HCT116 (cell line): ENCODE data around the gene ARVCF. TPM values are rescaled to one million over a fixed set of nuclear protein-coding genes. Genes with fewer than 3 reads are reported as not detected.

Source experiments
- ATAC-seq: fragments of 200-7000 bp; cut with Tn5 transposase; 2 replicates; pipeline ENCODE4 v1.9.1; 2020; ENCODE audit warnings: mild to moderate bottlenecking, moderate library complexity
- BruUV-seq: library from RNA; stranded (reverse); fragments of 400-500 nt; replicated peaks from 2 replicates; lab custom pipeline; 2021; lab: Mats Ljungman, UMichigan
- CTCF ChIA-PET: fragments of 300-600 bp; sonication (Branson Sonifier 250); formaldehyde crosslinking; loops from one replicate; lab custom pipeline; 2021; ENCODE audit warnings: antibody characterized with exemption; lab: Charles Lee
- POLR2A ChIA-PET: fragments of 300-600, 350-600 bp; sonication (Branson Sonifier 250); formaldehyde crosslinking; loops from one replicate; lab custom pipeline; 2021; ENCODE audit warnings: antibody characterized with exemption; lab: Charles Lee
- RAD21 ChIA-PET, 2 experiments: fragments of 300-600 bp; sonication (Branson Sonifier 250); formaldehyde crosslinking; loops; one replicate each; lab custom pipeline; 2023; ENCODE audit warnings: low total read pairs in 2 of 2; ENCODE audit not compliant: uncharacterized antibody in 2 of 2, unreplicated experiment in 2 of 2, low non-redundant PET in 1 of 2; lab: Charles Lee
- DNase-seq: peaks from one replicate; pipeline ENCODE4 v3.0.0-alpha.2; 2010; ENCODE audit warnings: low read depth, low spot score
- H2AFZ ChIP-seq: fragments of 200-600 bp; shearing (Covaris generic), sonication (generic); 2 replicates; pipeline ENCODE4 v1.6.1; 2017; ENCODE audit warnings: low read depth, mixed run types, mixed read lengths, antibody characterized with exemption, low read length; ENCODE audit not compliant: poor library complexity, severe bottlenecking
- H3K27ac ChIP-seq: 2 replicates; pipeline ENCODE4 v1.5.1; 2012; ENCODE audit warnings: low read depth, low read length
- H3K27me3 ChIP-seq: fragments of 200-600 bp; sonication (generic); 2 replicates; pipeline ENCODE4 v1.6.1; 2016; ENCODE audit warnings: mixed run types, low read length, mixed read lengths; ENCODE audit not compliant: insufficient read depth
- H3K36me3 ChIP-seq, 2 experiments: fragments of 200-500 bp in 1 of 2; fragments of 200-600 bp in 1 of 2; sonication (Bioruptor generic) in 1 of 2; sonication (generic) in 1 of 2; 2 replicates each; pipeline versions ENCODE4 v1.5.1 to v1.6.1; 2014 to 2016; ENCODE audit warnings: low read length in 2 of 2, inconsistent platforms in 1 of 2, mixed read lengths in 1 of 2, mixed run types in 1 of 2; ENCODE audit not compliant: insufficient read depth in 2 of 2, control insufficient read depth in 1 of 2
- H3K4me1 ChIP-seq, 2 experiments: fragments of 200-600 bp in 1 of 2; sonication (generic) in 1 of 2; 2 replicates each; pipeline versions ENCODE4 v1.5.1 to v1.6.1; 2012 to 2017; ENCODE audit warnings: low read length in 2 of 2, inconsistent platforms in 1 of 2, mild to moderate bottlenecking in 1 of 2, mixed read lengths in 1 of 2, mixed run types in 1 of 2, moderate library complexity in 1 of 2; ENCODE audit not compliant: insufficient read depth in 2 of 2, control insufficient read depth in 1 of 2
- H3K4me2 ChIP-seq: fragments of 200-600 bp; sonication (generic); 2 replicates; pipeline ENCODE4 v1.6.1; 2017; ENCODE audit warnings: mixed run types, low read length, mixed read lengths
- H3K4me3 ChIP-seq, 2 experiments: fragments of 200-600 bp in 1 of 2; sonication (generic) in 1 of 2; replicated peaks in 1 of 2; 2 replicates each; pipeline ENCODE4 v1.5.1; 2011 to 2016; ENCODE audit warnings: low read length in 2 of 2, control low read depth in 1 of 2, low read depth in 1 of 2, mild to moderate bottlenecking in 1 of 2, mixed read lengths in 1 of 2, mixed run types in 1 of 2
- H3K79me2 ChIP-seq: fragments of 200-600 bp; sonication (generic); 2 replicates; pipeline ENCODE4 v1.6.1; 2017; ENCODE audit warnings: mild to moderate bottlenecking, mixed run types, low read length, moderate library complexity, mixed read lengths; ENCODE audit not compliant: insufficient read depth
- H3K9ac ChIP-seq: fragments of 200-600 bp; sonication (generic); 2 replicates; pipeline ENCODE4 v1.6.1; 2016; ENCODE audit warnings: low read length, mixed read lengths
- H3K9me2 ChIP-seq: fragments of 200-600 bp; sonication (generic), shearing (Covaris generic); 2 replicates; pipeline ENCODE4 v1.6.1; 2017; ENCODE audit warnings: mixed run types, mild to moderate bottlenecking, moderate library complexity; ENCODE audit not compliant: insufficient read depth
- H3K9me3 ChIP-seq, 2 experiments: fragments of 200-500 bp in 1 of 2; fragments of 200-600 bp in 1 of 2; sonication (Bioruptor generic) in 1 of 2; sonication (generic) in 1 of 2; 2 replicates each; pipeline ENCODE4 v1.6.1; 2014 to 2017; ENCODE audit warnings: low read length in 2 of 2, mixed read lengths in 2 of 2, inconsistent platforms in 1 of 2, low read depth in 1 of 2, mild to moderate bottlenecking in 1 of 2, mixed run types in 1 of 2, moderate library complexity in 1 of 2; ENCODE audit not compliant: control insufficient read depth in 1 of 2, insufficient read depth in 1 of 2
- H4K20me1 ChIP-seq: fragments of 200-600 bp; sonication (generic), shearing (Covaris generic); 2 replicates; pipeline ENCODE4 v1.6.1; 2017; ENCODE audit warnings: mixed run types, mild to moderate bottlenecking, moderate library complexity; ENCODE audit not compliant: insufficient read depth
- EZH2phosphoT487 ChIP-seq: fragments of 200-600 bp; IDR thresholded peaks from 2 replicates; pipeline ENCODE4 v1.6.1; 2018; ENCODE audit warnings: antibody characterized with exemption, borderline replicate concordance
- YY1 ChIP-seq: IDR thresholded peaks from 2 replicates; pipeline ENCODE4 v1.6.1; 2011; ENCODE audit warnings: low read length, low read depth, moderate library complexity, mild to moderate bottlenecking; ENCODE audit not compliant: insufficient replicate concordance; ENCODE audit errors: extremely low read depth
- ZFX ChIP-seq: fragments of 450-650 bp; IDR thresholded peaks from 2 replicates; pipeline ENCODE4 v1.6.1; 2017
- intact Hi-C: fragments of 100-400 bp; cut with micrococcal nuclease; formaldehyde crosslinking; loops from 2 replicates; pipeline ENCODE4 v1.10.0; 2022
- total RNA-seq: library from RNA; stranded (reverse); gene quantifications from one replicate; pipeline ENCODE4 v1.2.1, GENCODE V29; 2021; ENCODE audit not compliant: unreplicated experiment
- TF ChIP-seq, protein P1 (sequence below), 3 experiments: fragments of 200-600 bp in 1 of 3; sonication (generic) in 1 of 3; IDR thresholded peaks in 2 of 3; conservative IDR thresholded peaks in 1 of 3; 2 replicates each; pipeline ENCODE4 v1.5.1; 2012 to 2017; ENCODE audit warnings: low read depth in 2 of 3, low read length in 2 of 3, antibody characterized with exemption in 1 of 3, borderline replicate concordance in 1 of 3, control low read depth in 1 of 3, mild to moderate bottlenecking in 1 of 3, mixed read lengths in 1 of 3, mixed run types in 1 of 3, moderate library complexity in 1 of 3; ENCODE audit not compliant: insufficient read depth in 1 of 3
- TF ChIP-seq, protein P2 (sequence below): IDR thresholded peaks from 2 replicates; pipeline ENCODE4 v1.6.1; 2012

The ARVCF gene
- total RNA-seq, 1 experiment from 2014 or later: 42.8 TPM

DNA sequence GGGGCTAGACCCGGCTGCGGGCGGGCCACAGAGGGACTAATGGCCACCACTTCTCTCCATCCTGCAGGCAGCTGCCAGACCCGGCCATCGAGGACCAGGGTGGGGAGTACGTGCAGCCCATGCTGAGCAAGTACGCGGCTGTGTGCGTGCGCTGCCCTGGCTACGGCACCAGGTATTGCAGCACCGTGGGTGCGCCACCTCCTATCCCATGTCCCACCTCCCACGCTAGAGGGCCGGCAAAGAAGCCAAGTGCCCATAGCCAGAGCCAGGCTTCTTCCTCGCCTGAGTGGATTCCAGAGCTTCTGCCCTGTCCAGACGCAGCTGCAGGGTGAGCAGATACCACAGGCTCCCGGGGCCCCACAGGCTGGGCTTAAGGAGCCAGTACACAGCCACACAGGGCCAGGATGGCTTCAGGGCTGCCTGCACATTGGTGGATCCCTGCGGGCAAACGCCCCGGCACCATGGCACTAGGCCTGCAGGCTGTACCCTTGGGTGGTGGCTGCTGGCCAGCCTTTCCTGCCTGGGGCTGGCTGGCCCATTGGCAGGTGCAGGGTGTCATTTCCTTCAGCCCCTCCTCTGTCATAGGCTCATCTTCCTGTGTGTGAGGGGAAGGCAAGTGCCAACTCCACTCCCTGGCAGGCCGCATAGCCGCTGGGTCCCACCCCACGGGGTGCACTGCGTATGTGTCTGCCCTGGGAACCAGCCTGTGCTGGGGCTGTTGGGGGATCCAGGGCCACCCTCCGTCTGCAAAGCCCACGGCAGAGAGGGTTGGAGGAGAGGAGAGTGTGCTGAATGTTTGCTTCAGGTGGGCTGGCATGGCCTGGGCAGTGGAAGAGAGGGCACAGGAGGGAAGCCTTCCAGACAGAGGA lies 46.9 kb upstream of the ARVCF start:
- Histone ChIP-seq H2AFZ (no peak overlapping the region), H3K36me3 (no peaks in the 10 kb centered on the region), H3K79me2 (no peaks in the 10 kb centered on the region), H3K27me3 (no peaks in the 10 kb centered on the region), H3K27ac (no peak overlapping the region; the same call in 1 of the 2 replicates), H3K4me2 (no peak overlapping the region), H3K4me3 (no peak overlapping the region), H3K9me3 (no peaks in the 10 kb centered on the region), H3K4me1 (peaks cover 4 to 26% of the 10 kb centered on the region in 2 experiments), H3K9me2 (no peaks in the 10 kb centered on the region), H4K20me1 (no peaks in the 10 kb centered on the region), H3K9ac (no peak overlapping the region)
- BruUV-seq: no TSS peak
- DNase-seq: no peak
- intact Hi-C loops: no loop called here
- ATAC-seq: peak; percentile 48
- POLR2A ChIA-PET: interaction anchor here (0.8 kb wide), 1 partner anchor 79 kb away, joined by 4 read pairs; no protein-coding TSS in a partner anchor
- TF ChIP-seq ZFX (no peak), YY1 (no peak), EZH2phosphoT487 (no peak)
- TF ChIP-seq, protein P1, sequence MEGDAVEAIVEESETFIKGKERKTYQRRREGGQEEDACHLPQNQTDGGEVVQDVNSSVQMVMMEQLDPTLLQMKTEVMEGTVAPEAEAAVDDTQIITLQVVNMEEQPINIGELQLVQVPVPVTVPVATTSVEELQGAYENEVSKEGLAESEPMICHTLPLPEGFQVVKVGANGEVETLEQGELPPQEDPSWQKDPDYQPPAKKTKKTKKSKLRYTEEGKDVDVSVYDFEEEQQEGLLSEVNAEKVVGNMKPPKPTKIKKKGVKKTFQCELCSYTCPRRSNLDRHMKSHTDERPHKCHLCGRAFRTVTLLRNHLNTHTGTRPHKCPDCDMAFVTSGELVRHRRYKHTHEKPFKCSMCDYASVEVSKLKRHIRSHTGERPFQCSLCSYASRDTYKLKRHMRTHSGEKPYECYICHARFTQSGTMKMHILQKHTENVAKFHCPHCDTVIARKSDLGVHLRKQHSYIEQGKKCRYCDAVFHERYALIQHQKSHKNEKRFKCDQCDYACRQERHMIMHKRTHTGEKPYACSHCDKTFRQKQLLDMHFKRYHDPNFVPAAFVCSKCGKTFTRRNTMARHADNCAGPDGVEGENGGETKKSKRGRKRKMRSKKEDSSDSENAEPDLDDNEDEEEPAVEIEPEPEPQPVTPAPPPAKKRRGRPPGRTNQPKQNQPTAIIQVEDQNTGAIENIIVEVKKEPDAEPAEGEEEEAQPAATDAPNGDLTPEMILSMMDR (IDR thresholded peaks at IDR 0.05 in 2 of 3, conservative IDR thresholded peaks at IDR 0.05 in 1 of 3; ENCODE audit: borderline replicate concordance in 1 of 3, insufficient read depth in 1 of 3, low read depth in 2 of 3, low read length in 2 of 3): 0 out of 6 replicates have a peak, but pooled peaks of 1 of the 3 experiments have one; percentile 10
- TF ChIP-seq, protein P2, sequence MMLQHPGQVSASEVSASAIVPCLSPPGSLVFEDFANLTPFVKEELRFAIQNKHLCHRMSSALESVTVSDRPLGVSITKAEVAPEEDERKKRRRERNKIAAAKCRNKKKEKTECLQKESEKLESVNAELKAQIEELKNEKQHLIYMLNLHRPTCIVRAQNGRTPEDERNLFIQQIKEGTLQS: no peak
- CTCF ChIA-PET: interaction anchor here (0.8 kb wide), 1 partner anchor 14 kb away, joined by 3 read pairs; no protein-coding TSS in a partner anchor
- RAD21 ChIA-PET: no interaction called here
